Adrenal gland (tissue), 12 donors: ENCODE data around the gene DYNC1I1. TPM values are rescaled to one million over a fixed set of nuclear protein-coding genes. Genes with fewer than 3 reads are reported as not detected.

Experiments
- DNase-seq, 7 donors: peaks; one replicate each; pipeline ENCODE4 v3.0.0-alpha.2; 2019 to 2020
- H3K27ac ChIP-seq, 5 donors: fragments of 200-600 bp; sonication (generic) in 4 of 5; 1 replicate in 3 of 5; 2 replicates in 2 of 5; pipeline versions ENCODE4 v1.5.1 to v1.8.0; 2016 to 2020; ENCODE audit warnings: mild to moderate bottlenecking in 1 of 5
- H3K27me3 ChIP-seq: fragments of 200-600 bp; 2 replicates; pipeline ENCODE4 v1.8.0; 2021
- H3K36me3 ChIP-seq, 2 donors: fragments of 200-600 bp; replicated peaks in 1 of 2; 1 replicate in 1 of 2; 2 replicates in 1 of 2; pipeline versions ENCODE4 v1.5.1 to v1.8.0; 2018 to 2022
- H3K4me1 ChIP-seq, 2 donors: fragments of 200-600 bp; replicated peaks in 1 of 2; 1 replicate in 1 of 2; 2 replicates in 1 of 2; pipeline versions ENCODE4 v1.5.1 to v1.8.0; 2018 to 2021
- H3K4me3 ChIP-seq, 4 donors: fragments of 200-600 bp; sonication (generic) in 3 of 4; one replicate each; pipeline ENCODE4 v1.5.1; 2016 to 2018
- H3K9me3 ChIP-seq, 3 donors: fragments of 200-600 bp; sonication (generic) in 1 of 3; replicated peaks in 1 of 3; 1 replicate in 2 of 3; 2 replicates in 1 of 3; pipeline versions ENCODE4 v1.5.1 to v1.8.0; 2016 to 2021
- POLR2A ChIP-seq, 2 donors: fragments of 450-650 bp; IDR thresholded peaks; one replicate each; pipeline ENCODE4 v1.6.1; 2017; ENCODE audit warnings: antibody characterized with exemption in 2 of 2, mild to moderate bottlenecking in 2 of 2, moderate library complexity in 1 of 2
- WGBS, 4 donors: extraction: QIAGEN DNeasy Blood & Tissue Kit in 2 of 4; methylation state at CpG; one replicate each; pipeline versions ENCODE4 v1.1.5 to v1.1.7; 2013 to 2017; 5-methylcytosine and 5-hydroxymethylcytosine counted together
- intact Hi-C, 2 donors: fragments of 100-400 bp; cut with DNase I; formaldehyde crosslinking; loops; one replicate each; pipeline versions ENCODE4 v1.14.1 to v1.15.0; 2022 to 2023
- polyA plus RNA-seq, 3 donors: library from polyadenylated mRNA; stranded (reverse); fragments of 200-250 nt in 2 of 3; fragments of 350-450 nt in 1 of 3; fragmentation: Illumina TruSeq in 1 of 3; extraction: RNeasy Lipid Tissue Mini Kit (QIAGEN cat#74804) in 1 of 3; gene quantifications; one replicate each; pipeline ENCODE4 v1.2.3, GENCODE V29; 2013 to 2014
- total RNA-seq, 9 donors: library from RNA; depleted of rRNA in 4 of 9; stranded (reverse); fragments of >200 nt in 4 of 9; fragments of 120-200 nt in 1 of 9; fragmentation: NEBNext Ultra II Directional in 1 of 9; extraction: Animal tissue kit (Norgen Biotek cat#: 25700) in 1 of 9; gene quantifications; one replicate each; pipeline versions ENCODE4 v1.1.0 to v1.2.4, GENCODE V29; 2013 to 2023
- TF ChIP-seq, protein P1 (sequence below), 6 experiments: fragments of 450-650 bp in 4 of 6; fragments of 200-600 bp in 2 of 6; sonication (generic) in 1 of 6; IDR thresholded peaks; 1 replicate in 5 of 6; 2 replicates in 1 of 6; pipeline versions ENCODE4 v1.5.1 to v1.8.0; 2016 to 2021; ENCODE audit warnings: antibody characterized with exemption in 6 of 6, mild to moderate bottlenecking in 2 of 6, moderate library complexity in 1 of 6
- donor health status: healthy with polysubstance abuse.
- donor health status: Bipolar disorder and iron deficiency.
- donor health status: DM: yes; HTN: yes; CAD: no.
- donor health status: DM: no; HTN: no; CAD: no.
- donor health status: DM: no; HTN: no; CAD: no.
- donor health status: DM: yes; HTN: yes; CAD: no.

DYNC1I1 gene
- total and polyA plus RNA-seq, 12 donors, result 0.97 to 42.6 (median 8.2) TPM

DNA sequence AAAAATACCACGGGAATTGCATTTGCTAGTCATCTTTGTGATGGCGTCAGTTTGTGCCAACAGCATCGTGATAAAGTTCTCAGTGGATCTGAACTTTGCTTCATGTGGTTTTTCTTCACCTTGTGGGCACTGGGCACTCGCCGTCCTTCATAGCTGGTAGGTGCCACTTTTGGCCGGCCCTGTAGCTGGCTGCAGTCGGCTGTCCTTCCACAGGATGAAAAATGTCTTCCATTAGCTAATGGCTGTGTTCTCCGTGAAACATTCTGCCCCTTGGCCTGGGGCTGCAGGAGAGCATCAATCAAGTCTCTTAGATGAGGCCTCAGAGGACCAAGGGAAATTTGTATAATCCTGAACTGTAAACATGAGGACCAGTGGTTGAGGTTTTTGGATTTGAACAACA, 145.3 kb downstream of the DYNC1I1 start:
- no peaks in the 10 kb centered on the region for H3K9me3 ChIP-seq
- intact Hi-C loops, result loop anchor here in 1 of 2 donors (10.0 kb wide), 2 partner anchors 1107 to 1147 kb away; partner anchors contain the start of gene DLX5
- H3K27ac ChIP-seq, result no peak overlapping the region
- no peaks in the 10 kb centered on the region for H3K36me3 ChIP-seq
- peaks cover 0 to 6% of the 10 kb centered on the region in 2 donors for H3K4me1 ChIP-seq
- no peak for TF ChIP-seq POLR2A (IDR thresholded peaks at IDR 0.05)
- TF ChIP-seq, protein P1, sequence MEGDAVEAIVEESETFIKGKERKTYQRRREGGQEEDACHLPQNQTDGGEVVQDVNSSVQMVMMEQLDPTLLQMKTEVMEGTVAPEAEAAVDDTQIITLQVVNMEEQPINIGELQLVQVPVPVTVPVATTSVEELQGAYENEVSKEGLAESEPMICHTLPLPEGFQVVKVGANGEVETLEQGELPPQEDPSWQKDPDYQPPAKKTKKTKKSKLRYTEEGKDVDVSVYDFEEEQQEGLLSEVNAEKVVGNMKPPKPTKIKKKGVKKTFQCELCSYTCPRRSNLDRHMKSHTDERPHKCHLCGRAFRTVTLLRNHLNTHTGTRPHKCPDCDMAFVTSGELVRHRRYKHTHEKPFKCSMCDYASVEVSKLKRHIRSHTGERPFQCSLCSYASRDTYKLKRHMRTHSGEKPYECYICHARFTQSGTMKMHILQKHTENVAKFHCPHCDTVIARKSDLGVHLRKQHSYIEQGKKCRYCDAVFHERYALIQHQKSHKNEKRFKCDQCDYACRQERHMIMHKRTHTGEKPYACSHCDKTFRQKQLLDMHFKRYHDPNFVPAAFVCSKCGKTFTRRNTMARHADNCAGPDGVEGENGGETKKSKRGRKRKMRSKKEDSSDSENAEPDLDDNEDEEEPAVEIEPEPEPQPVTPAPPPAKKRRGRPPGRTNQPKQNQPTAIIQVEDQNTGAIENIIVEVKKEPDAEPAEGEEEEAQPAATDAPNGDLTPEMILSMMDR (IDR thresholded peaks at IDR 0.05), result no peak
- no peak overlapping the region for H3K4me3 ChIP-seq
- 67 to 79% (median 78%) methylated on average over 7 to 8 of the region's 8 CpGs for WGBS, 4 donors
- no peak for DNase-seq
- H3K27me3 ChIP-seq, result no peaks in the 10 kb centered on the region

DNA sequence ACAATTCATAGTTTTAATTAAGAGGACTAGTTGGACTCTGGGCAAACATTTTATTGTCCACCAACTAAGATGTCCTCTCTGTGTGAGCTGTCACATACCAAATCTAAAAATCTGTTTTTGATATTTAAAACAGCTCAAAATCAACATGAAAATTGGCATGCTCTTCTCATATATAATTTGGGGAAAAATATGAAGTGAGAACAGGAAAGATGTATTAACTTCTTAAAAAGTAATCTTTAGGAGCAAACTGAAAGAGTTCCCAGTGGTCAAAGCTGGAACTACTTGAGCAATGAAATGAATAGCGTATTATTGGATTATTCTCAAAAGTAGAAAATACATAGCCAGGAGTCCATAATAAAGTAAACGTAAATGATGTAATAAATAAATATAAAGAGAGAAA, 147.2 kb downstream of the DYNC1I1 start:
- no peak for DNase-seq
- Histone ChIP-seq H3K36me3 (no peaks in the 10 kb centered on the region), H3K27ac (no peak overlapping the region), H3K9me3 (no peaks in the 10 kb centered on the region), H3K4me3 (no peak overlapping the region), H3K4me1 (peaks cover 0 to 6% of the 10 kb centered on the region in 2 donors), H3K27me3 (no peaks in the 10 kb centered on the region)
- 78 to 88% (median 84%) methylated on average over 2 of the region's 2 CpGs for WGBS, 4 donors
- intact Hi-C loops, result loop anchor here in 1 of 2 donors (10.0 kb wide), 2 partner anchors 1105 to 1145 kb away; partner anchors contain the start of gene DLX5
- no peak for TF ChIP-seq POLR2A (IDR thresholded peaks at IDR 0.05)
- TF ChIP-seq, protein P1 (IDR thresholded peaks at IDR 0.05), result peak in 2 of 6 experiments; percentile 13 to 31

DNA sequence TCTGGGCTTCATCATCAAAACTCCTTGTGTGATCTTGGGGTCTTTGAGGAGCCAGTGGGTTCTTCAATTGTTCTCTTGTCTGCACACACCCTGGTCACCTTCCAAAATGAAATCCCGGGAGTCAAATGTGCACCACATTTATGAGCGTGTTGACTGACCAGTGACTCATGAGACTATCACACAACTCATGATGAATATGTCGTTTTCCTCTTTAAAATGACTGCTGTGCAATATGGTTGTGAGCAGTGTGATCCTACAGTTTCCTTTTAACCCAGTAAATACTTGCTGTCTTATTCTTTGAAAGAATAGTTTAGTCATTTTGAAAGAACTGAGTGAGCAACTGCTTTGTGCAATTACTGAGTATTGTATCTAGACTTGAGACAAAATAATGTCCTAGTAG, 149.2 kb downstream of the DYNC1I1 start:
- Histone ChIP-seq H3K36me3 (no peaks in the 10 kb centered on the region), H3K4me1 (no peaks in the 10 kb centered on the region), H3K4me3 (no peak overlapping the region), H3K27me3 (no peaks in the 10 kb centered on the region), H3K9me3 (no peaks in the 10 kb centered on the region), H3K27ac (no peak overlapping the region)
- TF ChIP-seq, protein P1 (IDR thresholded peaks at IDR 0.05), result no peak
- TF ChIP-seq POLR2A (IDR thresholded peaks at IDR 0.05), result no peak
- intact Hi-C loops, result loop anchor here in 1 of 2 donors (10.0 kb wide), 1 partner anchor 1103 kb away; the partner anchor contains the start of gene DLX5
- WGBS, 4 donors, result 61 to 69% (median 66%) methylated on average over 3 of the region's 3 CpGs
- no peak for DNase-seq

DNA sequence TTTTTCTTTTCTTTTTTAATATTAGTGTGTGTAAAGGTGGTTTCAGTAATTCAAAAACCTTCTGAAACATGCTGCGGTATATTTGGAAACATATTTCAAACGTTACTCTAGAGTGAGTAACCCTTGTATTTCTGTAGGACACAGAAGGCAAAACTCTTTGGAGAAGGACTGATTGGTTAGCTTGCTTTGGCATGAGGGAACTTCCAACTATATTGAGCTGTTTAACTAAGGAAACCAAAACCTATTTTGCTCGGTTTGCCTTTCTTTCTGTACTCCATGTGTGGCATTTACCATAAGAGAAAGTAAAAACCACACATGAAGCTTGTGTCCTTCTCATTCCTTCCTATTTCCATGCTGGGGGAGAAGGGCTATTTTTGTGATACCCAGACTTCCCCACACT, 149.8 kb downstream of the DYNC1I1 start:
- WGBS, 4 donors, result 60 to 66% (median 61%) methylated on average over 3 of the region's 3 CpGs
- TF ChIP-seq, protein P1 (IDR thresholded peaks at IDR 0.05), result no peak
- TF ChIP-seq POLR2A (IDR thresholded peaks at IDR 0.05), result no peak
- intact Hi-C loops, result loop anchor here in 1 of 2 donors (10.0 kb wide), 1 partner anchor 1103 kb away; the partner anchor contains the start of gene DLX5
- no peaks in the 10 kb centered on the region for H3K9me3 ChIP-seq
- H3K4me1 ChIP-seq, result no peaks in the 10 kb centered on the region
- no peak for DNase-seq
- H3K4me3 ChIP-seq, result no peak overlapping the region
- no peak overlapping the region for H3K27ac ChIP-seq
- no peaks in the 10 kb centered on the region for H3K36me3 ChIP-seq
- no peaks in the 10 kb centered on the region for H3K27me3 ChIP-seq
